ENCODE data around the gene PER1. TPM values are rescaled to one million over a fixed set of nuclear protein-coding genes. Genes with fewer than 3 reads are reported as not detected.

PER1 gene
- total and polyA plus RNA-seq, 7 donors, result 48.9 to 278 (median 145) TPM

DNA sequence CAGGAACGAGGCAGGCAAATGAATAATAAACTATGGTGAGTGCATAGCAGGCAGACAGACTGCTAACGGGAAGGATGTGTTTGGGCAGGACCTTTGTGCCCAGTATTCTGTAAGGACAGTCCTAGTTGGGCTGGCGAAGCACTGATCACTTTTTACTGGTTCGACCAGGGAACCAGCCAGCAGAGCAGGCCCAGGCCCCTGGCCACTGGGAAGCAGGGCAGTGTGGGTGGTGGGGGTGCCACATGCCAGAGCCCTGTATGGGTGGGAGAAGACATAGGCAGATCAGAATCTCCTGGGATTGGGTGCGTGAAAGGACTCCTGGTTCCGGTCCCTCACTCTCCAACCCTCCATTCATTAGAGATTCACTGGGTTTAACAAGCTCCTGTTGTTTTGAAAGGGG is 14.5 kb upstream of the PER1 start:
- no peaks in the 10 kb centered on the region for H3K27me3 ChIP-seq (ENCODE audit: insufficient read depth in 3 of 3, low read length in 2 of 3)
- H3K9me3 ChIP-seq, result no peaks in the 10 kb centered on the region
- H3K36me3 ChIP-seq (ENCODE audit: insufficient read depth in 1 of 2, low read depth in 1 of 2), result peaks cover 0 to under 1% of the 10 kb centered on the region in 2 donors
- peaks cover 19% of the 10 kb centered on the region for H3K4me1 ChIP-seq
- no peak overlapping the region for H3K4me3 ChIP-seq
- H3K27ac ChIP-seq, result no peak overlapping the region
- WGBS, 3 donors, result 89 to 95% (median 93%) methylated on average over 6 of the region's 6 CpGs
- intact Hi-C loops (cut with DNase I), result loop anchor here in 1 of 2 donors (5.0 kb wide), 1 partner anchor 39 kb away; no protein-coding TSS in a partner anchor
- DNase-seq (no peak), ATAC-seq (no peak)
- TF ChIP-seq, protein P1, sequence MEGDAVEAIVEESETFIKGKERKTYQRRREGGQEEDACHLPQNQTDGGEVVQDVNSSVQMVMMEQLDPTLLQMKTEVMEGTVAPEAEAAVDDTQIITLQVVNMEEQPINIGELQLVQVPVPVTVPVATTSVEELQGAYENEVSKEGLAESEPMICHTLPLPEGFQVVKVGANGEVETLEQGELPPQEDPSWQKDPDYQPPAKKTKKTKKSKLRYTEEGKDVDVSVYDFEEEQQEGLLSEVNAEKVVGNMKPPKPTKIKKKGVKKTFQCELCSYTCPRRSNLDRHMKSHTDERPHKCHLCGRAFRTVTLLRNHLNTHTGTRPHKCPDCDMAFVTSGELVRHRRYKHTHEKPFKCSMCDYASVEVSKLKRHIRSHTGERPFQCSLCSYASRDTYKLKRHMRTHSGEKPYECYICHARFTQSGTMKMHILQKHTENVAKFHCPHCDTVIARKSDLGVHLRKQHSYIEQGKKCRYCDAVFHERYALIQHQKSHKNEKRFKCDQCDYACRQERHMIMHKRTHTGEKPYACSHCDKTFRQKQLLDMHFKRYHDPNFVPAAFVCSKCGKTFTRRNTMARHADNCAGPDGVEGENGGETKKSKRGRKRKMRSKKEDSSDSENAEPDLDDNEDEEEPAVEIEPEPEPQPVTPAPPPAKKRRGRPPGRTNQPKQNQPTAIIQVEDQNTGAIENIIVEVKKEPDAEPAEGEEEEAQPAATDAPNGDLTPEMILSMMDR (IDR thresholded peaks at IDR 0.05), result no peak

DNA sequence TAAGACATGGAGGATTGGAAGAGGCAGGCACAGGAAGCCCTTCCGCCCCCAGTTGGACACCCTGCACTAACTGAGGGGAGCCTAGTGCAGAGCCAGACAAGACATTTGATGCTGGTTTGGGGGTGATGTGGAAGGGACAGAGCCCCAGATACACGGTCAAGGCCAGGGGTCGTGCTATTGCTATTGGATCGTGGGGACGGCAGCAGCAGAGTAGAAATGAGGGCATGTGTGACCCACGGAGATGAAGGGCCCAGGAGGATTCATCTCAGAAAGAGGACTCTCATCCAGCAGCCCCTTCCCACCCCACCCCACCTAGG is 12.6 kb upstream of the PER1 start:
- Histone ChIP-seq H3K27ac (peak overlapping the region; percentile 100), H3K4me1 (peaks cover 30% of the 10 kb centered on the region)
- DNase-seq, result peak in 1 of 2 donors; percentile 12

DNA sequence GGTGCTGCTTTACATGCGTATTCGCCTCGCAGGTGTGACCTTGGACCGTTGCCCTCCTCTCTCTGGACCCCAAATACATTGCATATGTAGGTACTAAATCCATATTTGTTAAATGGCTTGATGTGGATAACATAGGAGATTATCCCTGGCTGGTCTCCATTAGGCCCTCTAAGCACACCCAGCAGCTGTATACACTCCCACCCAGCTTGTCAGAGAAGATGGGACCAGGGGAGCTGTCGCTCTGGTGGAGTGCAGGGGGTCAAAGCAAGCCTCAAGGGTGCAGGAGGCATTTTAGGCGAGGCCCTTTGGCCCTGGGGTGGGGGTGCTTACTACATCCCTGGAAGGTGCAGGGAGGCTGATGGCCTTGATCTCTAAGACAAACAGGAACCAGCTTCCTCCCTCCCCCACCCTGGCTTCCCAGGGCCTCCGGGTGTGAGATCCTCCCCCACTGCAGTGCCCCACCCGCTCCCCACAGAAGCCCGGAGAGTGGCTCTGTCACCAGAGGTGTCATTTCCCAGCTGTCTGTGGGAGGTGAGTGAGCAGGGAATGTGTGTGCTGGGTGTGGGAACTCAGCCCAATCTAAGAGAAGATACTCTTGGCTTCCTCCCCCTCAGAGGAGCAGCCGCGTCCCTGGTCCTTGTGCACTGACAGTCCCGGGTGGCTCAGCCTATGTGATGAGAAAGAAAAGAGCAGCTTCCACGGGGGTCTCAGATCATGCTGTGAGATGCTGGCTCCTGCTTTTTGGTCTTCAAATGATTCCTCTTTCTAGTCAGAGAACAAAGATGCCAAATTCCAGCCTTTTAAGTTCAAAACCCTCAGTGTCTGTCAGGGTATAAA is 12.0 kb upstream of the PER1 start:
- no peaks in the 10 kb centered on the region for H3K9me3 ChIP-seq
- 8 to 18% (median 9%) methylated on average over 13 of the region's 13 CpGs for WGBS, 3 donors
- peaks cover 30% of the 10 kb centered on the region for H3K4me1 ChIP-seq
- ATAC-seq, result peak; percentile 80 to 89 (median 86)
- intact Hi-C loops (cut with DNase I), result no loop called here
- no peaks in the 10 kb centered on the region for H3K27me3 ChIP-seq (ENCODE audit: insufficient read depth in 3 of 3, low read length in 2 of 3)
- peak overlapping the region; percentile 100 for H3K27ac ChIP-seq
- DNase-seq, result peak; percentile 85 to 91
- TF ChIP-seq, protein P1 (IDR thresholded peaks at IDR 0.05), result no peak
- peaks cover 0 to 24% of the 10 kb centered on the region in 2 donors for H3K36me3 ChIP-seq (ENCODE audit: insufficient read depth in 1 of 2, low read depth in 1 of 2)
- H3K4me3 ChIP-seq, result peak overlapping the region; percentile 99

More for the DNA sequence above, 12.6 kb upstream of the PER1 start:
- 49 to 57% (median 55%) methylated on average over 6 of the region's 6 CpGs for WGBS, 3 donors
- no peak for ATAC-seq
- peak overlapping the region; percentile 99 for H3K4me3 ChIP-seq
- H3K9me3 ChIP-seq, result no peaks in the 10 kb centered on the region
- TF ChIP-seq, protein P1 (IDR thresholded peaks at IDR 0.05), result no peak
- intact Hi-C loops (cut with DNase I), result loop anchor here in 1 of 2 donors (5.0 kb wide), 1 partner anchor 37 kb away; no protein-coding TSS in a partner anchor
- no peaks in the 10 kb centered on the region for H3K27me3 ChIP-seq (ENCODE audit: insufficient read depth in 3 of 3, low read length in 2 of 3)
- peaks cover 0 to 19% of the 10 kb centered on the region in 2 donors for H3K36me3 ChIP-seq (ENCODE audit: insufficient read depth in 1 of 2, low read depth in 1 of 2)

DNA sequence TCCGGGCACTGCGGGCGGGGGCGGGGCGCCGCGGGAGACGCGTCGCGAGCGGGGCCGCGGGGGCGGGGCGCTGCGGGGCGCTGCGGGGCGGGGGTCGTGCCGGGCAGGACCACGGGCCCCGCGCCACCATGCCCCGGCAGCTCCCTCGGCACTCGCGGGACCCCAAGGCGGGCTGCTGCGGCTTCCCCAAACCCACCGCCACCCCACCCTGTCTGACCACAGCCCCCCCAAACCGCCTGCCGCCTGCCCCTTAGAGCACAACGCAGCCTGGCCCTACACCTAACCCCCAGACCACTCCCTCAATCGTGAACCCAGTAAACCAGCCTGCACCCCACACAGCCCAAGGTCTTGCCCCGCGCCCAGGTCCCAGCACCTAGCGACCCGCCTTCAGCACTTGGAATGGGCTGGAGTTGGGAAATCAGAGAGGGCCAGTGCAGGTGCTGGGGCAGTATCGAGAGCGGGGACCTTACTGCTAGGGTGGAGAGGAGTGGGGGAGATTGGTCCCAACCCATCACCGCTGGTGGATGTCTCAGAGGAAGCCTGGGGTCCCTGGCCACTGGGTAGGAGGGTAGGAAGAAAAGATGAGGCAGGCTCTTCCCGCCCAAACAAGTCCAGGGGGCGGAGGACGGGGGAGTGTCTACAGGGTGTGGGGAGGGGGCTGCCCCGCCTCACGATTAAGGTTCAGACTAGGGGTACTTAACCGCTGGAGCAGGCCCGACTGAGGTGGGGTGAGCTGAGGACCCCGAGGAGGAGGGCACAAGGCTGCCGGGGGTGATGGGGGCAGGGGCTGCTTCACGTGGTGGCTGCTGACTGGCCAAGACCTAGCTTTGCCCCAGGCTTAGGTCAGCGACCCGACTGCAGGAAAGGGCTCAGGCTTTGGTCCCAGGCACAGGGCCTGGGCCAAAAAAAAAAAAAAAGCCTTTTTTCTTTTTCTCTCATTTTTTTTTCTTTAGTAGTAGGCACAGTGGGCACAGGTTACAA is 11.1 kb upstream of the PER1 start:
- TF ChIP-seq, protein P1 (IDR thresholded peaks at IDR 0.05), result no peak
- DNase-seq (peak; percentile 35 to 64), ATAC-seq (peak; percentile 3 to 19 (median 10))
- H3K27ac ChIP-seq, result peak overlapping the region; percentile 100
- H3K4me3 ChIP-seq, result peak overlapping the region; percentile 99
- peaks cover 0 to 26% of the 10 kb centered on the region in 2 donors for H3K36me3 ChIP-seq (ENCODE audit: insufficient read depth in 1 of 2, low read depth in 1 of 2)
- H3K9me3 ChIP-seq, result no peaks in the 10 kb centered on the region
- 6 to 18% (median 9%) methylated on average over 28 to 55 of the region's 55 CpGs for WGBS, 3 donors
- intact Hi-C loops (cut with DNase I), result no loop called here
- no peaks in the 10 kb centered on the region for H3K27me3 ChIP-seq (ENCODE audit: insufficient read depth in 3 of 3, low read length in 2 of 3)
- peaks cover 34% of the 10 kb centered on the region for H3K4me1 ChIP-seq
